Activated CD4-positive, alpha-beta T cell treated with anti-CD3 and anti-CD28 coated beads for 36 hours (primary cell): ENCODE results near the gene RUBCNL. TPM values are rescaled to one million over a fixed set of nuclear protein-coding genes. Genes with fewer than 3 reads are reported as not detected.
A peak's percentile ranks its signal among the peaks of the same experiment; 100 is the strongest.

Experiments
- ATAC-seq: fragments of 200-7000 bp; cut with Tn5 transposase; one replicate; pipeline ENCODE4 v1.10.0; 2021; ENCODE audit warnings: mild to moderate bottlenecking, moderate library complexity
- CTCF ChIA-PET: fragments of 350-600 bp; sonication (Branson Sonifier 250); formaldehyde crosslinking; loops from one replicate; lab custom pipeline; 2021; ENCODE audit warnings: antibody characterized with exemption; lab: Charles Lee
- POLR2A ChIA-PET: fragments of 350-600 bp; sonication (Branson Sonifier 250); formaldehyde crosslinking; loops from one replicate; lab custom pipeline; 2021; ENCODE audit warnings: antibody characterized with exemption, inconsistent platforms; lab: Charles Lee
- DNase-seq: peaks from one replicate; pipeline ENCODE4 v3.0.0-alpha.2; 2020
- H3K27ac Mint-ChIP-seq: one replicate; pipeline ENCODE4 v1.8.0; 2021; ENCODE audit warnings: mixed read lengths
- H3K27me3 Mint-ChIP-seq: one replicate; pipeline ENCODE4 v1.8.0; 2021; ENCODE audit warnings: mixed read lengths
- H3K36me3 Mint-ChIP-seq: one replicate; pipeline ENCODE4 v1.8.0; 2021; ENCODE audit warnings: low read depth, mixed read lengths
- H3K4me1 Mint-ChIP-seq: one replicate; pipeline ENCODE4 v1.8.0; 2021; ENCODE audit warnings: mixed read lengths
- H3K4me3 Mint-ChIP-seq: one replicate; pipeline ENCODE4 v1.8.0; 2021; ENCODE audit warnings: mild to moderate bottlenecking, moderate library complexity, mixed read lengths
- H3K9me3 Mint-ChIP-seq: one replicate; pipeline ENCODE4 v1.8.0; 2021; ENCODE audit warnings: low read depth, mixed read lengths
- intact Hi-C, 2 experiments: fragments of 100-400 bp; cut with DNase I in 1 of 2; cut with micrococcal nuclease in 1 of 2; formaldehyde crosslinking; loops; one replicate each; pipeline versions ENCODE4 v1.14.2 to v1.15.1; 2022 to 2024; cut with DNase I, micrococcal nuclease
- total RNA-seq, 2 experiments: library from RNA; stranded (reverse); gene quantifications; one replicate each; pipeline ENCODE4 v1.2.3, GENCODE V29; 2021

Gene RUBCNL
- total RNA-seq, 2 experiments from 2014 or later: 1.0 to 1.1 TPM

- POLR2A ChIA-PET: no interaction called here
- peak; percentile 29 for DNase-seq
Observed at GRCh38 chr13:46389457-46390451, 2.7 kb upstream of the RUBCNL start.

GRCh38 chr13:46388846-46389245, 1.8 kb upstream of the RUBCNL start:
- ChIA-PET POLR2A (no interaction called here), CTCF (interaction anchor here (0.7 to 1.2 kb wide), 3 partner anchors 10 to 67 kb away, joined by 3 to 5 read pairs (median 5); no protein-coding TSS in a partner anchor)
- no peaks in the 10 kb centered on the region for H3K9me3 Mint-ChIP-seq
- peaks cover 30% of the 10 kb centered on the region for H3K27me3 Mint-ChIP-seq
- DNase-seq (no peak), ATAC-seq (no peak)
- H3K4me1 Mint-ChIP-seq: peaks cover 24% of the 10 kb centered on the region
- no peak overlapping the region for H3K27ac Mint-ChIP-seq
- H3K36me3 Mint-ChIP-seq: no peaks in the 10 kb centered on the region
- intact Hi-C loops: loop anchor here (5.0 kb wide), 2 partner anchors 47 to 207 kb away; partner anchors contain the start of gene LCP1 (in 1 of the 2)
- no peak overlapping the region for H3K4me3 Mint-ChIP-seq

More at GRCh38 chr13:46389457-46390451, 2.7 kb upstream of the RUBCNL start:
- H3K36me3 Mint-ChIP-seq: no peaks in the 10 kb centered on the region
- no peak overlapping the region for H3K4me3 Mint-ChIP-seq
- H3K9me3 Mint-ChIP-seq: no peaks in the 10 kb centered on the region
- H3K27ac Mint-ChIP-seq: peak overlapping the region; percentile 34
- intact Hi-C loops: loop anchor here (5.0 kb wide), 2 partner anchors 47 to 207 kb away; partner anchors contain the start of gene LCP1 (in 1 of the 2)
- peak; percentile 32 for ATAC-seq
- CTCF ChIA-PET: interaction anchor here (0.6 to 1.0 kb wide), 4 partner anchors 9 to 1845 kb away, joined by 3 to 4 read pairs (median 3); no protein-coding TSS in a partner anchor
- H3K27me3 Mint-ChIP-seq: peaks cover 28% of the 10 kb centered on the region
- peaks cover 24% of the 10 kb centered on the region for H3K4me1 Mint-ChIP-seq

GRCh38 chr13:46388308-46388707, 1.3 kb upstream of the RUBCNL start:
- no peak for ATAC-seq

GRCh38 chr13:46386392-46387063, 524 bp downstream of the RUBCNL start:
- ATAC-seq: no peak
- CTCF ChIA-PET: interaction anchor here (1.3 kb wide), 1 partner anchor 11 kb away, joined by 3 read pairs; no protein-coding TSS in a partner anchor
- peak overlapping the region; percentile 74 for H3K4me3 Mint-ChIP-seq

More at GRCh38 chr13:46388308-46388707, 1.3 kb upstream of the RUBCNL start:
- intact Hi-C loops: loop anchor here (5.0 kb wide), 2 partner anchors 46 to 206 kb away; partner anchors contain the start of gene LCP1 (in 1 of the 2)
- Mint-ChIP-seq H3K27me3 (peaks cover 32% of the 10 kb centered on the region), H3K4me3 (no peak overlapping the region), H3K9me3 (no peaks in the 10 kb centered on the region), H3K4me1 (peaks cover 24% of the 10 kb centered on the region), H3K36me3 (no peaks in the 10 kb centered on the region), H3K27ac (no peak overlapping the region)
- POLR2A ChIA-PET: no interaction called here
- CTCF ChIA-PET: interaction anchor here (0.7 to 1.2 kb wide), 3 partner anchors 10 to 67 kb away, joined by 3 to 5 read pairs (median 5); no protein-coding TSS in a partner anchor
- DNase-seq: no peak

GRCh38 chr13:46385946-46386345, 1.1 kb downstream of the RUBCNL start:
- Mint-ChIP-seq H3K4me1 (peaks cover 22% of the 10 kb centered on the region), H3K27ac (no peak overlapping the region), H3K4me3 (no peak overlapping the region), H3K27me3 (peaks cover 40% of the 10 kb centered on the region), H3K9me3 (no peaks in the 10 kb centered on the region), H3K36me3 (no peaks in the 10 kb centered on the region)
- POLR2A ChIA-PET: no interaction called here
- DNase-seq (no peak), ATAC-seq (no peak)
- intact Hi-C loops: loop anchor here (2.0 to 5.0 kb wide), 3 partner anchors 44 to 204 kb away; partner anchors contain the start of gene LCP1 (in 1 of the 2)
- CTCF ChIA-PET: no interaction called here

More at GRCh38 chr13:46386392-46387063, 524 bp downstream of the RUBCNL start:
- POLR2A ChIA-PET: no interaction called here
- H3K27ac Mint-ChIP-seq: no peak overlapping the region
- intact Hi-C loops: loop anchor here (1.0 to 5.0 kb wide), 4 partner anchors 44 to 204 kb away; partner anchors contain the start of gene LCP1 (in 1 of the 2)
- DNase-seq: no peak
- peaks cover 40% of the 10 kb centered on the region for H3K27me3 Mint-ChIP-seq
- no peaks in the 10 kb centered on the region for H3K9me3 Mint-ChIP-seq
- peaks cover 22% of the 10 kb centered on the region for H3K4me1 Mint-ChIP-seq
- H3K36me3 Mint-ChIP-seq: no peaks in the 10 kb centered on the region

- intact Hi-C loops: no loop called here
- ChIA-PET POLR2A (no interaction called here), CTCF (no interaction called here)
- no peak for DNase-seq
- H3K4me1 Mint-ChIP-seq: peaks cover 7% of the 10 kb centered on the region
- no peak overlapping the region for H3K4me3 Mint-ChIP-seq
- no peak for ATAC-seq
- peaks cover 40% of the 10 kb centered on the region for H3K27me3 Mint-ChIP-seq
- H3K27ac Mint-ChIP-seq: no peak overlapping the region
- H3K36me3 Mint-ChIP-seq: no peaks in the 10 kb centered on the region
- H3K9me3 Mint-ChIP-seq: no peaks in the 10 kb centered on the region
Observed at GRCh38 chr13:46383383-46383782, 3.7 kb downstream of the RUBCNL start.

GRCh38 chr13:46382224-46382623, 4.8 kb downstream of the RUBCNL start:
- H3K4me3 Mint-ChIP-seq: no peak overlapping the region
- ATAC-seq: no peak
- intact Hi-C loops: no loop called here
- H3K27me3 Mint-ChIP-seq: peaks cover 33% of the 10 kb centered on the region
- no peaks in the 10 kb centered on the region for H3K9me3 Mint-ChIP-seq
- H3K4me1 Mint-ChIP-seq: peaks cover 2% of the 10 kb centered on the region
- DNase-seq: no peak
- no peak overlapping the region for H3K27ac Mint-ChIP-seq
- ChIA-PET CTCF (interaction anchor here (1.0 kb wide), 1 partner anchor 26 kb away, joined by 3 read pairs; no protein-coding TSS in a partner anchor), POLR2A (no interaction called here)
- no peaks in the 10 kb centered on the region for H3K36me3 Mint-ChIP-seq

- Mint-ChIP-seq H3K27me3 (peaks cover 16% of the 10 kb centered on the region), H3K4me3 (no peak overlapping the region), H3K36me3 (no peaks in the 10 kb centered on the region)
Observed at GRCh38 chr13:46380242-46380641, 6.8 kb downstream of the RUBCNL start.

GRCh38 chr13:46379611-46380010, 7.4 kb downstream of the RUBCNL start:
- ATAC-seq (no peak), DNase-seq (no peak)
- H3K4me3 Mint-ChIP-seq: no peak overlapping the region
- intact Hi-C loops: no loop called here
- H3K27me3 Mint-ChIP-seq: peaks cover 12% of the 10 kb centered on the region
- H3K9me3 Mint-ChIP-seq: no peaks in the 10 kb centered on the region
- no peak overlapping the region for H3K27ac Mint-ChIP-seq
- ChIA-PET POLR2A (no interaction called here), CTCF (interaction anchor here (1.2 kb wide), 1 partner anchor 25 kb away, joined by 3 read pairs; no protein-coding TSS in a partner anchor)
- peaks cover 3% of the 10 kb centered on the region for H3K4me1 Mint-ChIP-seq
- H3K36me3 Mint-ChIP-seq: no peaks in the 10 kb centered on the region

More at GRCh38 chr13:46380242-46380641, 6.8 kb downstream of the RUBCNL start:
- ATAC-seq (no peak), DNase-seq (no peak)
- ChIA-PET CTCF (interaction anchor here (1.2 kb wide), 1 partner anchor 25 kb away, joined by 3 read pairs; no protein-coding TSS in a partner anchor), POLR2A (no interaction called here)
- H3K27ac Mint-ChIP-seq: no peak overlapping the region
- H3K4me1 Mint-ChIP-seq: no peaks in the 10 kb centered on the region
- H3K9me3 Mint-ChIP-seq: no peaks in the 10 kb centered on the region
- intact Hi-C loops: no loop called here

- H3K9me3 Mint-ChIP-seq: no peaks in the 10 kb centered on the region
- DNase-seq (no peak), ATAC-seq (no peak)
- H3K27ac Mint-ChIP-seq: no peak overlapping the region
- no peaks in the 10 kb centered on the region for H3K36me3 Mint-ChIP-seq
- peaks cover 9% of the 10 kb centered on the region for H3K27me3 Mint-ChIP-seq
- intact Hi-C loops: no loop called here
- peaks cover 5% of the 10 kb centered on the region for H3K4me1 Mint-ChIP-seq
- CTCF ChIA-PET: interaction anchor here (0.6 kb wide), 1 partner anchor 105 kb away, joined by 3 read pairs; no protein-coding TSS in a partner anchor
- POLR2A ChIA-PET: no interaction called here
- no peak overlapping the region for H3K4me3 Mint-ChIP-seq
Observed at GRCh38 chr13:46378411-46378810, 8.6 kb downstream of the RUBCNL start.

GRCh38 chr13:46377554-46377953, 9.5 kb downstream of the RUBCNL start:
- no peaks in the 10 kb centered on the region for H3K36me3 Mint-ChIP-seq
- ChIA-PET CTCF (no interaction called here), POLR2A (no interaction called here)
- DNase-seq (no peak), ATAC-seq (no peak)
- no peak overlapping the region for H3K27ac Mint-ChIP-seq
- intact Hi-C loops: no loop called here
- H3K4me3 Mint-ChIP-seq: no peak overlapping the region
- H3K4me1 Mint-ChIP-seq: peaks cover 5% of the 10 kb centered on the region
- H3K9me3 Mint-ChIP-seq: no peaks in the 10 kb centered on the region
- H3K27me3 Mint-ChIP-seq: peaks cover 6% of the 10 kb centered on the region
